Middle frontal gyrus (tissue), 1 donor: ENCODE data around the gene FAM118B.

Source experiments
- DNase-seq: peaks from one replicate; pipeline ENCODE4 v3.0.0-alpha.2; 2015; ENCODE audit warnings: low spot score; ENCODE audit errors: extremely low spot score

The FAM118B gene

DNA sequence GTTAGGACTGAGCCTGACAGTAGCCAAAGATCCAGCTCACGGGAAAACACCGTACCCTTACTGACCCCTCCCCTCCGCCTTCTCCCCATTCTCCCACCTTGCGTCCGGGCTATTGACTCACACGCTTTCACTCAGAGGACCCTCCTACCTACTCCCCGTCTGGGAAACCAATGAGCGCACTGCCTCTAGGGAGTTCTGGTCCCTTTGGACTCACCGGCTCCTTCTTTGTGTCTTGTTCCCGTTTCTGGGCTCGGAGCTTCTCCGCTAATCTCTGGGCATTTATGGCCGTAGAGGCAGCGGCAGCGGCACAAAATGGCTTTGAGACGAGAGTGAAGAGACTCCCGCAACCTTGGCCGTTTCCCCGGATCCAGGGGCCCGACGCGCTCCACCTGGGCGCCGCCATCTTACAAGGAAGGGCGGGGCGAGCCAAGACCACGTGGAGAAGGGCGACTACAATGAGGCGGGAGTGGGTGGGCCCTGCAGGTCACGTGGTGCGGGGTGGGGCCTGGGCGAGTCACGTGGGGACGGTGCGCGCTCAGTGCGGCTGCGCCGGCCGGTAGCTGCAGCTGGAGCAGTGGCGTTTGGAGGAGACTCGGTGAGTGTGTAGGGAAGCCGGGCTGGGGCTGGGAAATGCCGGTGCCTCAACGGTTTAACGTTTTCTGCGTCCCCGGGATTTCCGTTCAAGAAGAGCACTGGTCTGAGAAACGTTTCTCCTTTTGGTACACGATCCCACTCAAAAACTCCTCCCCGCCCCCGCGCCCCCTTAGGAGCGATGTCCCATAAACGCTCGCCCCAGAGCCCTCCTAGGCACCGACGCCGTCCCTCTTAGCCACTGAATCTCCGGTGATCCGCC lies at the start of gene FAM118B, which contains the start of gene RPUSD4:
FAM118B (plus strand) TSS at position 547 of the 853 bp plus-strand sequence. CDS start 23,220 bp downstream, outside the sequence.
RPUSD4 (minus strand) TSS at position 415 of the 853 bp plus-strand sequence; CDS start at position 403, 12 bp downstream.
- peak; percentile 96 for DNase-seq

DNA sequence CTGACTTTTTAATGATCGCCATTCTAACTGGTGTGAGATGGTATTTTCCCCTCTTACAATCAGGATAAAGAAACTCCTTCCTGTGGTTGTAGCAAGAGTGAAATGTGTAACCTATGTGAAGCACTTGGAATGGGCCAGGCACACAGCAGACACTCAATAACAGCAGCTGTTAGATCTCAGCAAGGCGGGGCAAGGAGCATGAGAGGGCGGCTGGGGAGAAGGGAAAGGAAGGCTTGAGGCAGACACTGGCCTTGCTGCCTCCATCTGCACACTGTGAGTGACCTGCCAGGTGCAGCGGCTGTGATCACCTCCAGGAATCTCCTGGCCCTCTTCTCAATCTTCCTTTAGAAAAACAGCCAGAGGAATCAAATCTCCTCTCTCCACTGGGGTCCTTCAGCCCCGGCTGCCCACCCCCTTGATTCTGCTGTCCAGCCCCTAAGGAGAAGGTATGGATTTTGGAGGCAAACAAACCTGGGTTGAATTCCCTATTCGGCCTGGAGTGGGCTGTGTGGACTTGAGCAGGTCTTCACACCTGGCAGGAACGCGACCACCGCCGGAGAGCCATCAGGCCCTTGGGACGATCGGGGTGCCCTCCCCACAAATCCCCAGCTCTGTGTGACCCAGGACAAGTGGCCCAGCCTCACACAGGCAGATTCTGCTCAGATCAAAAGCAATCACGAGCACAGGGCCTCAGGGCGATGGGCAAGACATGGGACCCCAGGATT lies 49.1 kb upstream of the FAM118B start:
- no peak for DNase-seq

DNA sequence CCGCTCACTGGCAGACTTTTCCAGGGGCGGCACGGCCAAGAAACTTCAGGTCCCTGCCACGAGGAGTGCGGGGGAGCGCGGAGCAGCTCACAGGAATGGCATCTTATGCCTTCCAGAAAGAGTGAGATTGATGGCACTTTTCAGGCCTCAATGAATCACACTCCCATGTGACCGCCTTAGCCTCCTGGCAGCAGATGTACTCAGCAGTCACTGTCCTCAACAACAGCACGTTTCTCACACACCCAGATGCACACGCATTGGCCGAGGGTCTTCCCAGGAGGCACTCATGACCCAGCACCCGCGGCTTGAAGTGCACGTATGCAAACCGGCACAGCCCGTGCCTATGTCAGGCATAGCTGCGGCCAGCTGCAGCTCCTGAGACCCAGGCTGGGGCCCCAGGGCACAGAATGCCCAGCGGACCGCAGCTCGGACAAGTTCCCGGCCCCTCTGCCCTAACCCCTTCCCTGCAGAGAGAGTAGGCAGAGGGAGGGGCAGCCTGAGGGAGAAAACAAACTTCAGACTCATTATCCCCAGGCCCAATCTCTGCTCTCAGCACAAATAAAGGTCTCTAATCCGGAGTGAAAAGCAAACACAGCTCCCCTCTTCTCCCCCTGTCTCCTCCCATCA lies 48.4 kb upstream of the FAM118B start:
- DNase-seq: no peak

DNA sequence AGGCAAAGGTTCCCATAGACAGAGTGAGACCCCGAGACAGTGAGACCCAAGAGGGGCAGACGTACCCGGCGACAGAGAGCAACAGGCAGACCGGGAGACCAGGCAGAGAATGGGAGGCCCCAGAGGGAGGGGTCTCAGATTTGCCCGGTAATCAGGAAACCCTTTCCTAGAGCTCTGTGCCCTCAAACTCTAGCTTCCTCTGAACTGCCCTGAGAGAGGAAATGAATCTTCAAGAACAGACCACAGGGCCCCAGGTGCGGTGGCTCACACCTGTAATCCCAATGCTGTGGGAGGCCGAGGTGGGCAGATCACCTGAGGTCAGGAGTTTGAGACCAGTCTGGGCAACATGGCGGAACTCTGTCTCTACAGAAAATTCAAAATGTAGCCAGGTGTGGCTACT lies 47.8 kb upstream of the FAM118B start:
- DNase-seq: no peak

DNA sequence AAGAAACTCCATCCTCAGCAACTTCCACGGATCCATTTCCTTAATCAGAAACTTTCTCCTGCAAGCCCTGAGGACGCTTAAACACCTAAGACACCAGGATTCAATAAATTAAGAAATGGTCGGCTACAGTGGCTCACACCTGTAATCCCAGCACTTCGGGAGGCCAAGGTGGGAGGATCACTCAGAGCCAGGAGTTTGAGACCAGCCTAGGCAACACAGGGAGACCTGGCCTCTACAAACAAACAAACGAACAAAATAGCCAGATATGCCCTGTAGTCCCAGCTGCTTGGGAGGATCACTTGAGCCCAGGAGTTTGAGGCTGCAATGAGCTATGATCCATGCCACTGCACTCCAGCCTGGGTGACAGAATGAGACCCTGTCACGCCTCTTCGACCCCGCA lies 46.8 kb upstream of the FAM118B start:
- DNase-seq: no peak

DNA sequence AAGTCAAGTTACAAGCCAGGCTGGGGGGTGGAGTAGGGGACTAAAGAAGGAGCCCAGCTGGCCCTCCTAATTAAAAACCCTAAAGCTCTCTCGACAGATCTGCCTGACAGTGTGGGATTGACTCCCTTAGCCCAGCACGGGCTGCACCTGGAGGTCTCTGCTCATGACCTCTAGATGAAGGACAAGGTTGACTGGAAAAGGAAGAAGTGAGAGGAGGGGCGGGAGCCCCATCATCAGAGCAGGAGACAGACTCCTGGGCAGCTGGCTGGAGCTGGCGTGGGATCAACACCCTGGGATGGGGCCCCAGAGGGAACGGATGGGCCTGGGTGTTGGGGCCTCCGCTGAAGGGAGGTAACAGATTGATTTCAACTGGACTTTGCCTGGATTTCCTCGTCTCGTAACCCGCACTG lies 46.3 kb upstream of the FAM118B start:
- DNase-seq: no peak

DNA sequence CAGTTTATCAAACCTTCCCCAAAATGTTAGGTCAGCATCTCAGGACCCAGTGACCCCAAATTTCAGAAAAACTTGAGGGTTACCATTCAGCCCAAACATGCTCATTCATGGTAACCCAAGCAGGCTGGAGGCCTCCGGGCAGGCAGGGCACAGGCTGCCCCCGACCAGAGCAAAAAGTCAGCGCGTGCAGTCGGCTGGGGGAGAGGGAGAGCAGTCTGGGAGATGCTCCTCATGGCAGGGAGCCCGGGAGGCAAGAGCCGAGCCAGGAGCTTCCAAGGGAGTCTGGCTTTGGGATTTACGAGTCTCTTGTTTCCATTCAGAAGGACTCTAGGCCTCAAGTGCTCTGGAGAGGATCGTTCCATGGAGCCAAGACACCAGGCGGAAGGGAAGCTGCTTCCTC lies 45.8 kb upstream of the FAM118B start:
- no peak for DNase-seq

DNA sequence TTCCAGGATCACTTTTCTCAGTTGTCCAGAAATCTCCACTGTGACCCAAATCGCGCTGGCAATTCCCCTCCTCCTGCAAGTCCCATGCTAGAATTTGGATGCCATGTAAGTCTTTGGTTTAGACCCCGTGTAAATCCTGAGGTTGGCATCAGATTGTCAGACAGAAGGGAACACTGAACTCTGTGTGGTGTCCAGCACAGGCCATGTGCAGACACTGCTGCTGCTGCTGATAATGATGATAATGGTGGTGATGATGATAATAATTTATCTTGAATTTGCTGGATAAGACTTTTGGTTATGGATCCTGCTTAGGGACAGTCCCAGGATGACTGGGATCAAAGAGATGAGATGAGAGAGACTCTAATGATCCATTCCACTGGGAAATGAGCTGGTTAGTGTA lies 45.2 kb upstream of the FAM118B start:
- no peak for DNase-seq

DNA sequence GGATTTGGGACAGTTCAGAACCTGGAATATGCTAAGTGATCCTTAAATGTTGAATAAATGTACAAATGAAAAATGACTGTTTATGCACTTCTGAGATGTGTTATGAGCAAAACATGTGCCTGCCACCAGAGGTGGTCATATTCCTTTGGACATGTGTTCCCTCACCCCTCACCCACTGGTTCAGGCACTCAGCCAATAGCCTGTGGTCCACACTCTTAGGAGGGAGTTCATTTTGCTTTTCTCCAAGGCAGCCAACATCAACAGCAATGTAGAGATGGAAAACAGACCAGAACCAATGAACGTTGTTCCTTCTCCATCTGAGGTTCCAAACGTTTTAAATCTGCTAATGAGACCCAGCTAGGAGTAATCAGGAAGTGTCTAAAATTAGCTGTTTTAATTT lies 44.1 kb upstream of the FAM118B start:
- no peak for DNase-seq

DNA sequence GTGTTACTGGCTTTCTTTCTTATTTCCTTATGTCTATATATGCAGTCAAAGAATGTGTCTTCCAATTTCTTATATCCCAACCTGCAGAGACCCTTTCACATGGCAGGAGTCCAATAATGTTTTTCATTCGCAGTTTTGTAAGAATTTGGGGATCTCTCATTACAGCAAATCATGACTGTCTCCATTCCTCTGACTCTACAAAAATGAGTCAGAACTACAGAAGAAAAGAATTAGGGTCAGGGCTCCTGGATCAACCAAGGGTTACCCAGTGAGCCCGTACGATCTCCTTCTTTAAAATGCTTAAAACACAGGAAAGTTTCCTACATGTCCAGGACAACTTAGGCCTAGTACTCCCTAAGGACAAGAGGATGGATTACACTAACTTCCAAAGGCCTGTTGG lies 42.3 kb upstream of the FAM118B start:
- DNase-seq: no peak

DNA sequence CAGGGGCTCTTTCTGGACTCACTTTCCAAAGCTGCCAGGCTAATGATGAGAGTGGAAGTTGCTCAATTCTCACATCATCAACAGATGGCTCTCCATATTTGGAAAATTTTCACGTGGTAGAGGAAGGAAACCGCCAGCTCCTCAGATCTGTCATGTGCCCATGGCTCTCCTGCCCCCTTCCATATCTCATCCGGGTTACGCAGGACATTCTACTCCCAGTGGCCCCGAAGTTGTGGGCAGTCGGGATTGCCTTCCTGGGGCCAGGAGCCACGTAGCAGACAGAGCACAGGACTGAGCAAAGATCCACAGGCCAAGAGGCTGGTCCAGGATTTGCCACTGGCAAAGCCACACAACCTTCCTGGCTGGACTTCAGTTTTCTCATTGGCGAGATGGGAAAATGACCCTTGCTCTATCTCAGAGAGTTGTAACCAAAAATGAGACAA lies 39.0 kb upstream of the FAM118B start:
- DNase-seq: no peak

DNA sequence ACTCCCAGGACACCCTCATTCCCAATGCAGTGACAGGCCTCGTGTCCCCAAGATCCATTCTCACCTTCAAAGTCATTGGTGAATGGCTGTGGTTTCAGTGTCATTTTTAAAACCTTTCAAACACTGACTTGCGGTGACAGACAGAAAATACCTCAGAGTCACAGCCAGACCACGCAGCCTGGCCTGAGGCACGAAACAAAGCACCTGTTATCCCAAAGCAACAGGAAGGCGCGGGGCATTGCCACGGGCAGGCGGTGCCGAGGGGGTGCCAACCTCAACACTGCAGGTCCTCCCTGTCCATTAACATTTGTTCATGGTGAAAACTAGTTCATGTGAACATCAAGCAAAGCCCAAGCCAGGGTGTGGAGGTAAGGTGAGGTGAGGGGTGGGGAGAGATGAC lies 38.3 kb upstream of the FAM118B start:
- DNase-seq: no peak

DNA sequence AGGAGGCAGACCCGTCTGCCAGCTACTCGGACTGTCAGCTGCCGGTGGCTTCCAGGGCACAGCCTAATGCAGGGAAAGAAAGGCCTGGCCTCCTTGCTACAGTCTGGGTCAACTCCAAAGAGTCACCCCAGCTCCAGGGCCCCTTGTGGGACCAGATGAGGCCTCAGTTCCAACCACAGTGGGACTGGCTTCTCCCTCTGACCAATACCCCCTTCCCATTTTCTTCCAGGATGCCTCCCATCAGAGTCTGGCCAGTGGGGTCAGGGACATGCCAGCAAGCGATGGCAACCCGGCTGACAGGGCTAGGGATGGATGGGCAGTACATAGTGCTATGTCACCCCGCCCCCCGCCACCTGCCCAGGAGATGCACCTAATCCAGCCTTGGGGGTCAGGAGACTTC lies 36.8 kb upstream of the FAM118B start:
- DNase-seq: no peak

DNA sequence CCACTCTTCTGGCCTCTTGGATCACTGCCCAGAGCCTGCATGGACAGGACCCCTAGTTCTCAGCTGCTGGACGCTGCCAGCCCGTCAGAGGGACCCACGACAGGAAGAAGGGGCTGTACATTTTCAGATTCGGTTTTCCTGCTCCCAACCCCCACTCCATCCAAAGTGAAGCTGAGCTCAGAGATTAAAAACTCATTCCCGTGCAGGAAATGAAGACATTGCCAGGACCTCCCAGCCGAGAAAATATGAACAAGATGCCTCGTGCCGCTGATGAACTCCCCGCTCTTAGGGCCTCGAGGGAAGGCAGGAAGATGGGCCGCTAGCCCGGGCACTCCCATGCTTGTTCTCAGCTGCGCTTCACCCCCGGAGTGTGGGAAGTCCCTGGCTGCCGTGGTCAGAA lies 36.2 kb upstream of the FAM118B start:
- no peak for DNase-seq

DNA sequence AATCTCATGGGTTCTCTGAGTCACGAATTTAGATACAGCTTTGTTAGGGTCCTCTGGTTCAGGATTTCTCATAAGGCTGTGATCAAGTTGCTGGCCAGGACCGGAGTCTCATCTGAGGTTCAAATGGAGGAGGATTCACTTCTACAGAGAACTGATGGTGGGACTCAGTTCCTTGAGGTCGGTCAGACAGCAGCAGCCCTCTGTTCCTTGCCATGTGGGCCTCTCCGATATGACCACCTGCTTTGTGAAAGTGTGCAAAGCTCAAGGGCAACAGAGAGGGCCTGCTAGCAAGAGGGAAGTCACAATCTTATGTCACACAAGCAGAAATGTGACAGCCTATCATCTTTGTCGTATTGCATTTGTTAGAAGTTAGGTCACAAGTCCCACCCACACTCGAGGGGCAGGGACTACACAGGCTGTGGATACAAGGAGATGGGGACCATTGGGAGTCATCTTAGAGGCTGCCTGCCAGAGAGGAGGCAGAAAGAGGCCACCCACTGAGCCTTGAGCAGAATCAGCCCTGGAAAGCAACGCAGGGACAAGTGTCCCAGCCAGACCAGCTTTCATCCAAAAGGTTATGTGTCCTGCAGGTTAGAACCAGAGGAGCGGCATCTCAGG lies 34.6 kb upstream of the FAM118B start:
- DNase-seq: no peak

DNA sequence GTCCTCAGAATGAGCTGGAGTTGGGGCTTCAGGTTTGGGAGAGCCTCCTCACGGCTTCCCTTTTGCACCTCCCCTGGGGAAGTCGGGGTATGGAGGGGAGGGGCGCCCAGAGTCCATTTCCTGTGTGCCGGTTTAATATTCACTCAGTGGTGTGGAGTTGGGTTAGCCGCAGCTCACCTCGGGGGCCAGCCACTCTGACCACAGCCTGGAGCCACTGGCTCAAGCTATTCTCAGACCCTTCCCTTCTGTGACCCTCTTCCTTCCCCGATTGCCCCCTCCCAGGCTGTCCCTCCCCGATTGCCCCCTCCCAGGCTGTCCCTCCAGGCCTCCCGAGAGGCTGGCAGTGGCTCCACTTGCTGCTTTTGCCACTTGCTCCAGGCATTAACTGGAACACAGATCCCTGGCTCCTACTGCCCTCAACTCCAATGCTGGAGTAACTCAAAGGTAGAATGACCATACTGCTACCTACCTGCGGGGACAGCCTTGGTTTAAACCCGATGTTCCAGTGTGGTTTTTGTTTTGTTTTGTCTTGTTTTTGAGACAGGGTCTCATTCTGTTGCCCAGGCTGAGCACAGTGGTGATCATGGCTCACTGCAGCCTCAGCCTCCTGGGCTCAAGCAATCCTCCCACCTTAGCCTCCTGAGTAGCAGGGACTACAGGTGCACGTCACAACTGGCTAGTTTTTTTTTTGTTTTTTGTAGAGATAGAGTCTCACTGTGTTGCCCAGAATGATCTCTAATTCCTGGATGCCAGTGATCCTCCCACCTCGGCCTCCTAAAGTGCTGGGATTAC lies 29.4 kb upstream of the FAM118B start:
- DNase-seq: no peak

DNA sequence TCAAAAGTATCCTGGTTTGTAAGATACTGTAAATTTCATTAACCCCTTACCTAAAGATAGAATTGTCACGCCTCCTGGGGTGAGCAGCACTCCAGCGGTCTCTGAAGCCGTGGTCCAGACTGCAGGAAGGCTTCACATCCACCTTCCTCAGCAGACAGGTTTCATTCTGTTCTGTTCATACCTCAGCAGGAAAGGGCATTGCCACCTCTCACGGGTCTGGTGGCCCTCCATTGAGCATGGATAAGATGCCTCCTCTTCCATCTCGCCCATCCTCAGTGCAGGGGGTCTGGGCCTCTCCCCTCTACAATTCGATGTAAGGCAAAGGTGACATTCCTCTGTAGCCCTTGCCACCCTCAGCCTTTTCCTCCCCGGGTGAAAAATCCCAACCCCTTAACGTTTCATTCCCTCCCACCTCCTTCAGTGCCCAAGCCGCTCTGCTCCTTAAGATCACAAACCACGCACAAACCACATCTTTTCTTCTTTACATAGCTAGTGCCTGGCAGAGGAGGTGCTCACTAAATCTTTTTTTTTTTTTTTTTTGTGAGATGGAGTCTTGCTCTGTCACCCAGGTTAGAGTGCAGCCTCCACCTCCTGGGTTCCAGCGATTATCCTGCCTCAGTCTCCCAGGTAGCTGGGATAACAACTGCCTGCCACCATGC lies 28.7 kb upstream of the FAM118B start:
- DNase-seq: no peak

DNA sequence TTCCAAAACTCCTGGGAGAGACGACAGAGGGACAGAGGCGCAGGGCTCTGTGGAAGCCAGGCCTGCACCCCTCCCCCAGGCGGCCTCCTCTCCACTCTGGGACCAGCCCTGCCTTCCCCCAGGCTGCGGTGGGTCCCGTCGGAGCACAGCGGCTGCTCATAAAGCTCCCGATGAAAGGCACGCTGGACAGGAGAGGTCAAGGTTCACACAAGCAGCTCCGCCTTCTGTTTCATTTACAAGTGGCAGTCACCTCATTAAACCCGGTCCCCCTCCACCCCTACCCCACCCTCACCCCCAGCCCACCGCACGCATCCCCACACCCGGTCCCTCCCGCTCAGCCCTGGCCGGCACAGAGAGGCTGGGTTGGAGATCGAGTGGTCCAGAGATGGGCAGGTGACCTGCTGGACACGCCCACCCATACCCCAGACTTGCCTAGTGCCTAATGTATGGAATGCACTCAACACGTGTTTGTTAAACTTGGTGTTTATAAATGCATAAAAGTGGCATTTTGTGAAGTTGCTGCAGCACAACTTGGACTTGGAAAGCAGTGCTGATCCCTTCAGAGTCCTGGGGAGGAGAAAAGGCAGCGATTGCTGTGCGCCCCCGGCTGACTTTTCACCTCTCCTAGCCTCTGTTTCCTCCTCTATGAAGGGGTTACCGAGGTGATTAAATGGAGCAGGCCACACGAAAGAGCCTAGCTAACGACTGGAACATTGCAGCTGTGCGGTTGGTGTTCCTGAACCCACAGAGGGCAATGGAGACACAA lies 26.1 kb upstream of the FAM118B start:
- no peak for DNase-seq

DNA sequence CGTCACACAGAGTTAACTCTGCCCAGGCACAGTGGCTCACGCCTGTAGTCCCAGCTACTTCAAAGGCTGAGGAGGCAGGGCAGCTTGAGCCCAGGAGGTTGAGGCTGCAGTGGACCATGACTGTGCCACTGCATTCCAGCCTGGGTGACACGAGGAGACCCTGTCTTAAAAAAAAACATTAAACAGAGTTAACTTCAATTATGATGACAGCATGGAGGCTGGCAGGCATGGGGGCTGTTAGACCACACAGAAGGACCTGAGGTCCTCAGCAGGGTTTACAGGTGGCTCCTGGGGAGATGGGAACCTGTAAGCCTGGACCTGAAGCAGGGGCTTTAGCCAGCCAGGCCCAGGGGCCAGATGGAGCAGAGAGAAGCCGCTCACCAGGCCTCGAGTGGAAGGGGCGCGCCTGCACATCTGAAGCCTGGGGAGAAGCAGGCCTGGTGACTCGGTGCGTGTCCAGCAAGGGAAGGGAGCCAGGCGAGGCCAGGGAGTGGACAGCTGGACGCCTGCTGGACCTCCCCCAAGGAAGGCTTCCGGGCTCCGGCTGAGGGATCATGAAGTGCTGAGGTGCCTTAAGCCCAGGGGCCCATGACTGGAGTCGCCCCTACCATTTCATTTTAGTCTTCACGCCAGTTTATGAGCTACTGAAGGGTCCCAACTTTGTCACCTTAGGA lies 25.4 kb upstream of the FAM118B start:
- DNase-seq: no peak
